GM18498 (cell line): Measurements from ENCODE around the gene TSPEAR.
A peak's percentile ranks its signal among the peaks of the same experiment; 100 is the strongest.

Experiments
- ATAC-seq: cut with Tn5 transposase; IDR thresholded peaks from one replicate; pipeline ENCODE4 v1.9.1; 2021; ENCODE audit warnings: mild to moderate bottlenecking, moderate library complexity; ENCODE audit not compliant: unreplicated experiment

The TSPEAR gene

DNA sequence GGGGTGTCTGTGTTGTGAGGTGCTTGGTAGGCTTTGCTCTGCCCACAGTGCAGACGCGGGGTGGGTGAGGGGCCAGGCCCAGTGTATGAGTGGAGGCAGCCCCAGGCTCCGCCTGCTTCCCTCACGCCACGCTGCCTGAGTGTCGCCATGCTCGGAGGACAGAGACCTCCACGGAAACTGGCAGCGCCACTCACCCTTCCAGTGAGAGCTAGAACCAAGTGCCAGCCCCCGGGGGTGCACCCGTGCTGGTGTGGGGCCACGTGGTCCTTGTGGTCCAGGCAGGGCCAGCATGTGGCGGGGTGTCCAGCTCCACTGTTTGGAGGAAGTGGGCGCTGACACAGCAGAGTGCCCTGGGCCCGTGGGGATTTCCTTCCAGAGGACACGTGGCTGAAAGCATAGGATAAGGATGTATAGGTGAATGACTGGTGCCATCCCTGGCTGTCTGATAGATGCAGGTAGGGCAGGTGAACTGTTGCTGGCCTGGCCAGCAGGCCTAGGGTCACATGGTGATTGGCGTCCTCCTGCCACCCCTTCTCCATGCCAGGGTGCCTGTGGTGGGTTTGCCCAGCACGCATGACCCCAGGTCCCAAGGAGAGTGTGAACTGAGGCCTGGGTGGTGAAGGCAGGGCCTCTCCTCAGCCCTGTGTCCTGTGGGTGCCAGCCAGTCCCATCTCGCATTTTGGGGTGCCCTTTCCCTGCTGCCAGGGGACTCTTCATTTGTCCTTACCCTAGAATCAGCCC is 252.2 kb downstream of the TSPEAR start:
- no peak for ATAC-seq

DNA sequence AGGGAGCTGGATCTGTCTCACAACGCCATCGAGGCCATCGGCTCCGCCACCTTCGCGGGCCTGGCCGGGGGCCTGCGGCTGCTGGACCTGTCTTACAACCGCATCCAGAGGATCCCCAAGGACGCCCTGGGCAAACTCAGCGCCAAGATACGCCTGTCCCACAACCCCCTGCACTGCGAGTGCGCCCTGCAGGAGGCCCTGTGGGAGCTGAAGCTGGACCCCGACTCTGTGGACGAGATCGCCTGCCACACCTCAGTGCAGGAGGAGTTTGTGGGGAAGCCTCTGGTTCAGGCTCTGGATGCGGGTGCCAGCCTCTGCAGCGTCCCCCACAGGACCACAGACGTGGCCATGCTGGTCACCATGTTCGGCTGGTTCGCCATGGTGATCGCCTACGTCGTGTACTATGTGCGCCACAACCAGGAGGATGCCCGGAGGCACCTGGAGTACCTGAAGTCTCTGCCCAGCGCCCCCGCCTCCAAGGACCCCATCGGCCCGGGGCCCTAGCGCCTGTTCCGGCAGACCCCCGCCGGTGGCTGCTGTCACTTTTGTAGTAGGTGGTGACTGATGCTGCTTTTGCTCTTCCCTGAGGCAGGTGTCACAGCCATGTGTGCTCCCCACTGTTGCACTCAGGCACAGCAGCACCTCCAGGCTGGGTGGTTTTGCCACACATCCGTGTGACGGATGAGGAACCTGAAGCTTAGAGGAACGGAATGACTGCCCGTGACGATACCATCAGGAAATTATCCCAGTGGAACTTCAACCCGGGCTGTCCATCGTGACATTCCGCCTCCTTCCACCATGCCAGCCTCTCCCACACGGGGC is 254.2 kb downstream of the TSPEAR start:
- no peak for ATAC-seq

DNA sequence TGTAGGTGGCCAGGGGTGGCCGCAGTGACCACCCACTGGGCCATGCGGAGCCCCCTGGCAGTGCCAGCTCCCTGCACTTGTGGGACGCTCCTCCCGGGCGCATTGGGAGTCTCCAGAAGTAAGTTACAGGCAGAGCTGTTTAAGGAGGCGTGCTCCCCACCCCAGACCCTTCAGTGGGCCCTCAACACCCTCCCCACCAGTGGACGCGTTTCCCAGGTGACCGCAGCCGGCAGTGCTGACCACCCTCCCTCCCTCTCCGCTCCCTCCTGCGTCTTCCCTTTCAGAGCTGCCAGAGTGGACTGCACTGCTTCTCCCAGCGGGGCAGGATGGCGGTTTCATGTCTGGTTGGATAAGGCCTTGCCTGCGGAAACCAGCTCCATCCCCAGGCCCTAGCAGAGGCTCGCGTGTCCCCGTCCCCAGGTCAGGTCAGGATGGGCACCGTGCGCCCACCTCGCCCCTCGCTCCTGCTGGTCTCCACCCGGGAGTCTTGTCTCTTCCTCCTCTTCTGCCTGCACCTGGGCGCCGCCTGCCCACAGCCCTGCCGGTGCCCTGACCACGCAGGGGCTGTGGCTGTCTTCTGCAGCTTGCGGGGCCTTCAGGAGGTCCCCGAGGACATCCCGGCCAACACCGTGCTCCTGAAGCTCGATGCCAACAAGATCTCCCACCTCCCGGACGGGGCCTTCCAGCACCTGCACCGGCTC is 255.0 kb downstream of the TSPEAR start:
- peak; percentile 6 for ATAC-seq

DNA sequence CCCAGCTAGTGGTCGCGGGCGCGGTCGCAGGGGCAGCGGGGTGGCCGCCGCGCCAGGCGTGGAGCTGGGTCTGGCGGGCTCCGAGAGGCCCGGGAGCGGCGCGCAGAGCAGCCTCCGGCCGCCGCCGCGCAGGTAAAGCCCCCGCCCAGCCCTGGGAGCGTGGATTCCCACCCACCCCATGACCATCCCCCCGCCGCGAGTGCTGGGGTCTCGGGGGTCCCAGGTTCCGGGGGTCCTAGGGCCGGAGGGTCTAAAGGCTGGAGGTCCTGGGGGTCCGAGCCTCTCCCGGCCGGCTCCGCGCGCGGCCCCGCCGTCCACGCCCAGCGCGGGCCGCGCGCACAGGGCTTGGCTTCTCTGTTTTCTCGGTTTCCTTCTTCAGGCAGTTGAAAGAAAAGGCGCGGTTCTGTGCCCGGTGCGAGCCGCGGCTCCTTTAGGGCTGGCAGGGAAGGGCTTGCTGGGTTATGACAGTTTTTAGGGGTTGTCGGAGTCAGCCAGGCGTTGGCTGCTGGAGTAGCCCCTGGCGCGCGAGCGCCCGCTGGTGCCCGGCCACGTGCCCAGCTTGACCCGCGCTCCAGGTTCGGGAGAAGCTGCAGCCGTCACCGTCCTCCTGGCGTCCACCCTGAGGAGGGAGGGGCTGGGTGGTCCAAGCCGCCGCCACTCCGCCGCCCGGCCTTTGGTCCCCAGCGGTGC is 255.7 kb downstream of the TSPEAR start:
- ATAC-seq, result peak; percentile 49

- peak; percentile 60 for ATAC-seq
Observed at GRCh38 chr21:44454747-44455523, 256.4 kb downstream of the TSPEAR start, which contains the start of gene LRRC3. TSS of gene LRRC3 (plus strand) at chr21:44455510. CDS start at chr21:44456645, 1,135 bp downstream.

DNA sequence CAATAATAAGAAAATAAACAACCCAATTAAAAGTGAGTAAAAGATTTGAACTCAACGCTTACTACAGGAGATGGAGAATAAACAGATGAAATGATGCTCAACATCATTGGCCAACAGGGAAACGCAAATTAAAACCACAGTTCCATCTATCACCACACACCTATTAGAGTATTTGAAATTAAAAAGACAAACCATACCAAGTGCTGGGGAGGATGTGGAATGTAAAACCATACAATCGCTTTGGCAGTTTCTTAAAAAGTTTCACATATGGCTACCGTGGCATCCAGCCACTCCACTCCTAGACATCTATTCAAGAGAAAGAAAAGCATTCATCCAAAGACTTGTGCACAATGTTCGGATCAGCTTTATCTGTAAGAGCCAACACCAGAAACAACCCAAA is 257.3 kb downstream of the TSPEAR start:
- ATAC-seq, result no peak

GRCh38 chr21:44453120-44453519 is 258.3 kb downstream of the TSPEAR start:
- ATAC-seq, result no peak

- ATAC-seq, result no peak
Observed at GRCh38 chr21:44450999-44451398, 260.4 kb downstream of the TSPEAR start.

DNA sequence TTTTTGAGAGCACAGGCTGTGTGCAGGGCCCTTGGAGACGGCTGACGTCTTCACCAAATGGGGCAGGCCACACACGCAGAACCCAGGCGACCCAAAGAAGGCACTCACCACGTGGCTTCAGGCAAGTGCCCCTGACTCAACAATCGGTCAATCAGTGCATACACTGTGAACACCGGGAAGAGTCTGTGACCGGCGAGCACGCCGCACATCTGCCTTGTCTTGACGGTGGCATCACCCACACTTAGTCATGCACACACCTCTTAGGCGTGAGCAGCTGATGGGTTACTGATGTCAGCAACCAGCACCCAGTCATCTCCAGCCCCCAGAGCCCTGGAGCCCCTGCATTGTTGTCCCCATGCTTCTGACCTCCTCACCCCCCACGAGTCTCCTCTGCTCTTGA is 261.0 kb downstream of the TSPEAR start:
- ATAC-seq, result no peak

DNA sequence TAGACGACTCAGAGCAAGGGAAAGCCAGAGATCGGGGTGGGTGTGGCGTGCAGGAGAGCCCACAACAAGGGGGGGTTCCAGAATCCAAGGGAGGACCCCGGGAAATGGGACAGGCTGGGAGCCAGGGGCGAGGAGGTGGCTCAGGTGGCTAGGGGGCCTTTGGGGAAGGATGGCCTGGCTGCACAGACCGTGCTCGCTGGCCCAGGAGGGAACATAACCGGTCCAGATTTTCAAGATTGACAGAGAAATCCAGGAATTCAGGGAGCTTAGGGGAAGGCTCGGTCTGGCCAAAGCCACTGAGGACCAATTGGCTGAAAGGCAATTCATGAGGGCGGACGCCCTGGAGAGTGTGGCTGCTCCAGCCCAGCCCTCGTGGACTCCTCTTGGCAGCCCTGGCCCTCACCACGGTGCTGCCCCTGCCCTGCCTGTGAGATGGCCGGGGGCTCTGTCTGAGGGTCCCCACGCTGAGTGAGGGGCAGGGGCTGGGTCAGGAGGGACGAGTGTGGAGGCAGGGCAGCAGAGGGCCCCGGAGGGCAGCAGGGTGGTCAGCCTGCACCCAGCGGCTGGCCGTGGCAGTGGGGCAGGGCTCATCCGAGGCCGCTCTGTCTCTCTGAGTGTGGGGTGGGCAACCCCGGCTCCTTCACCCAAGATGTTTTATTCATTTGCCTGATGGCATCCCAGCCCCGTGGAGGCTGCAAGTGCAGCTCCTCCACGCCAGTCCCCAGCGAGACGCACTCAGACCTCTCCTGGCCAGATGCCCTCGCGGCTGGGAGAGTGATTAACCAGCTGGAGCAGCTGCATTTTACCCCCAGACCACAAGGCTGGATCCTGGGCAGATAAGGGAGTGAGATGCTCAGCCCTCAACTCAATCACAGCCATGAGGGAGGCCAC is 261.7 kb downstream of the TSPEAR start:
- no peak for ATAC-seq

DNA sequence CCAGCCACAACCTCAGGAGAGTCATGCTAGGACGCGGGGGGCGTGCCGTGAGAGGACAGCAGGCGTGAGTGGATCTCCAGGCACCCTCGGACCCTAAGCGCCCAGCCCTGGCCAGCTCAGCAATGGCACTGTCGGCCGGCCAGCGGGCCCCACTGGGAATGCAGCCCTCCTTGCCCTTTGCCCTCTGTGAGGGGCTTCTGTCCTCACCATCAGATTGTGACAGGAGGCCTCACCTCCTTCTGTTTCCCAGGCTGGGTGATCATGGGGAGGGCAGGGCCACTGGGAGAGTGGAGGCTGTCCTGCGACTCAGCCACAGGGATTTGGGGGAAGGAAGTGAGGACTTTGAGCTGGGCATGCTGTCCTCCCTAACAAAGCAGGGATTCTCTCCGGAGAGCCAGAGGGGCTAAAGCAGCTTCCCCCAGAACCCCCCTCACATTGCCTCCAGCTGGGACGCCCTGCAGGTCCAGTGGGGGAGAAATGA is 262.7 kb downstream of the TSPEAR start:
- no peak for ATAC-seq
